GM19351 (cell line): ENCODE results near the gene TNFRSF1B.

Source experiments
- ATAC-seq: cut with Tn5 transposase; IDR thresholded peaks from one replicate; pipeline ENCODE4 v1.9.1; 2021; ENCODE audit warnings: mild to moderate bottlenecking, moderate library complexity; ENCODE audit not compliant: unreplicated experiment

The TNFRSF1B gene

GRCh38 chr1:12166834-12167492, at the start of gene TNFRSF1B:
Gene TNFRSF1B (plus strand): TSS chr1:12166991. CDS start chr1:12167092, 101 bp downstream.
- ATAC-seq, result peak; percentile 52

GRCh38 chr1:12121212-12122003, 45.4 kb upstream of the TNFRSF1B start:
- no peak for ATAC-seq

DNA sequence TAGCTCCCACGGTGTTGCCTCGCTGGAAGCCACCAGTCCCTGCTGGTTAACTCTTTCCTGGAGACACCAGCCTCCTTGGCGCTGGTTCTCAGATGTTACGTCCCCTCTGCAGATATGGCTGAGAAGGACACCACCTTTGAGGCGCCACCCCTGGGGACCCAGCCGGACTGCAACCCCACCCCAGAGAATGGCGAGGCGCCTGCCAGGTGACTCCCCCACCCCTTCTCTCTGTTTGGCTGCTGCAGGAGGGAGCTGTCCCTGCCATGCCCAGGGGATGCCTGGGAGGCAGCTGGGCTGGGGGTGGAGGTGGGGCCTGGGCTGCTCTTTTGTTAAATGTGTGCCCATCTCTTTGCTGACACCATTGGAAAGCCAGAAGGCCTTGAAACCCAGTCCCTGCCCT, 43.6 kb upstream of the TNFRSF1B start:
- no peak for ATAC-seq

- ATAC-seq, result no peak
Measured at GRCh38 chr1:12124693-12125421, 41.9 kb upstream of the TNFRSF1B start.

DNA sequence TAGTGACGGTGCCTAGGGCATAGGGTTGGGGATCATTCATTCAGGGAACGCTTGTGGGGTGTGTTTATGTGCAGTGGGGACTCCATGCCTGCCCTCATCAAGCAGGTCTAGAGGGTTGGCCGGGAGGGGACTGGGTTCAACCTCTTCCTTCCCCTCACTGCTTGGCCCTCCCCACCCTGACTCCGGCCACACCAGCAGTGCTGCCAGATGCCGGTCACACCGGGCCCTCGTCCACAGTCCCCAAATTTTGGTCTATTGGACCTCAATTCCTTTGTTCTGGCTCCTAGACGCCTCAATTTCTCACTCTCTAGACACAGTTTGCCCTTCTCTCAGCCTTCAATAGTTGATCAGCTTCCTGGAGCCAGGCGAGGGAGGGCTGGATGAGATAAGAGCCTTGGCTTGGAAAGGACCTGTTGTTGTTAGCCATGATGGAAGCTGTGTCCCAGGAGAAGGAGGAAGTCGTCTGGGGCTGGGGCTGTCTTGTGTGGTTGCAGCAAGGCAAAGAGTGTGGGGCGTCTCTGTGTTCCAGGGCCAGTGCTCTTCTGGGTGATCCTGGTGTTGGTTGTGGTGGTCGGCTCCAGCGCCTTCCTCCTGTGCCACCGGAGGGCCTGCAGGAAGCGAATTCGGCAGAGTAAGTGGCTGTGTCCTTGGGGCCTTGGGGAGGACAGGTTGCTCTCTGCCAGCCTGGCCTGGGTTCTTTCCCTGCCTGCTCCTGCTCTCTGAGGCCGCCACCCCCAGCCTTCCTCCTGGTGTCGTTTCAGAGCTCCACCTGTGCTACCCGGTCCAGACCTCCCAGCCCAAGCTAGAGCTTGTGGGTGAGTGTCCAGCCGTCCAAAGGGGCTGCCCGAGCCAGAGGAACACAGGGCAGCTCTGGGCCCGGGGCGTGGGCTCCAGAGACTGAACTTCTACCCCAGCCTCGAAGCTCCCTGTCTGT, 41.1 kb upstream of the TNFRSF1B start:
- ATAC-seq, result no peak

GRCh38 chr1:12126781-12127180, 40.0 kb upstream of the TNFRSF1B start:
- ATAC-seq, result no peak

GRCh38 chr1:12127206-12127810, 39.5 kb upstream of the TNFRSF1B start:
- no peak for ATAC-seq

DNA sequence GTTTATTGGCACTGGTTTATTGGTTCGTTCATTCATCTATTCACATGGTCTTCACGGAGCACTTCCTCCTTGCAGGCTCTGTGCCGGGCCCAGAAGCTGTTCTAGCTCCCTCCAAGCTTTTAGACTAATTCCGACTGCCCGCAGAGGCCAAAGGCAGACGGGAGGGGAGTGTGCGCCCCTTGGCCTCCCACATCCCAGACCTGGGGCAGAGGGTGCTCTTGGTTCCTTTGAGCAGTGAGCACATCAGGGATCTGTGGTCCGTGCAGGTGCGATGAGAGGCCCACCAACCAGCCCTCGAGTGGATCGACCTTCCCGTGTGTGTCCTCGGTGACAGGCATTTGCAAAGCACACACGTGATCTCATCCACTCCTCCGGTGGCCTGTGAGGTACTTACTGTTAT, 38.7 kb upstream of the TNFRSF1B start:
- ATAC-seq, result no peak

DNA sequence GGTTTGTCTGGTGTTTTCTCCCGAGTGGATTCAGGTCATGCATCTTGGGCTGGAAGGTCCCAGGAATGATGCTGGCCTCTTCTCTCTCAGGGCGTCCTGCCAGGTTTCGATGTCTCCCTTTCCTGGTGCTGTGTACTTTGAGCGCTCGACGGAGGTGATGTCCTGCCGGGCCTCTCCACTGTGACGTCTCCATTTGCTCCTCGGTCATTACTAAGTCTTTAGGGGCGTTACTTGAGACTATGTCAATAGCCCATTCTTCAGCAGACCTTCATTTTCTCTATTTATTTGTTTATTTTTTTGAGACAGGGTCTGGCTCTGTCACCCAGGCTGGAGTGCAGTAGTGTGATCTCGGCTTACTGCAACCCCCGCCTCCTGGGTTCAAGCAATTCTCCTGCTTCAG, 37.2 kb upstream of the TNFRSF1B start:
- ATAC-seq, result no peak

DNA sequence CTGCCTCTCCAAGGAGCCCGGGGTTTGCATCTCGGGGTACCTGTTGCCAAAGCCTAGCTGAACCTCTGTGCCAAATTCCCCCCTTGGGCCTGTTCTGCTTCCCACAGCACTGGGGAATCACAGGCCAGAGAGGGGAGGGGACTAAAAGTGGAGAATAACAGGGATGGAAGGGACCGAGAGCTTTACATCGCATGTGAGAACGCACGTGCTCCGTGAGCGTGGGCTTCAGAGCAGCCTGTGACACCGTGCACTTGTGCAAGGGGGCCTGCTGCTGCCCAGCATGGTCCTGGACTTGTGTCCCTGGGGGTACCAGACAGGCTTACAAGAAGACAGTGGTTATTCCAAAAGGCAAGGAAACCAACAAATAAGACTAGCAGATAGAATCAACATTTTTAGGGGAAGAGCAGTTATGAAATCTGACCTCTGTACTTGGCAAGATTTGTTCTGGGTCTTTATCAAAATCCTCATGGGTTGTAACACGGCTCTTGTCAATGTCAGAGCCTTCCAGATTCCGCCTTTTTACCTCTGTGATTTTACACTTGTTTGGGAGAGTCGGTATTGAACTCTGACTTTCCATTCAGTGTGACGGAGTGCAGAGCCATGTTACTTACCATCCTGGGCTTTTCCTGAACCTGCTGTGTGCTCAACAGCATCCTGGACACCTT, 36.2 kb upstream of the TNFRSF1B start:
- ATAC-seq, result no peak

DNA sequence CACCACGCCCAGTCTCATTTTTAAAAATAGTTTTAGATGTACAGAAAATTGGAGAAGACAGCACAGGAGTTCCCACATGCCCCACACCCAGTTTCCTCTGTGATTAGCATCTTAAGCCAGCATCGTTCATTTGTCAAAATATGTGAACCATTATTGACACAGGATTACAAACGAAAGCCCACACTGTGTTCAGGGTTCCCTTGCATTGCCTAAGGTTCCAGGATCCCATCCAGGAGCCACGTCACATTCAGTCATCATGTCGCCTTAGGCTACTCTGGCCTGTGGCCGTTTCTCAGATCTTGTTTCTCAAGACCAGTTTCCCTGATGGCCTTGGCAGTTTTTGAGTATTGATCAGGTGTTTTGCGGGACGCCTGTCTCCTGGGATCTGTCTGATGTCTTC, 34.7 kb upstream of the TNFRSF1B start:
- no peak for ATAC-seq

GRCh38 chr1:12134716-12135115, 32.1 kb upstream of the TNFRSF1B start:
- no peak for ATAC-seq

DNA sequence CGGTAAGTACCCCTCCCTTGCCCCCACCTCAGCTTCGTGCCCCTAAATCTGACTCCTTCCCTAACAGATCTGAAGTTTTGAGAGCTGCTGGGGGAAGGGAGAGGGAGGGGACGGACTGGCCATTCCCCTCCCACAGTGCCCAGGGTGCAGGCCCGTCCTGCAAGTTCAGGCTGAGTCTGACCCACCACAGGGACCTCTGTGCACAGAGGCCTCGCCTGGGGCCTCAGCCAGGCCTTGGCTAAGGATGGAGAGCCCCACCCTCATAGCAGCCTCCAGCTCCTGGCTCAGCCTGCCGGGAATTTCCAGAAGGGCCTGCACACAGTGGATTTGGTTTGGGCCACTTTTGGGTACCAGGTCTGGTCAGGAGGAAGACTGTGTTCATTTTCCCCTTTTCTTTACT, 31.2 kb upstream of the TNFRSF1B start:
- no peak for ATAC-seq

DNA sequence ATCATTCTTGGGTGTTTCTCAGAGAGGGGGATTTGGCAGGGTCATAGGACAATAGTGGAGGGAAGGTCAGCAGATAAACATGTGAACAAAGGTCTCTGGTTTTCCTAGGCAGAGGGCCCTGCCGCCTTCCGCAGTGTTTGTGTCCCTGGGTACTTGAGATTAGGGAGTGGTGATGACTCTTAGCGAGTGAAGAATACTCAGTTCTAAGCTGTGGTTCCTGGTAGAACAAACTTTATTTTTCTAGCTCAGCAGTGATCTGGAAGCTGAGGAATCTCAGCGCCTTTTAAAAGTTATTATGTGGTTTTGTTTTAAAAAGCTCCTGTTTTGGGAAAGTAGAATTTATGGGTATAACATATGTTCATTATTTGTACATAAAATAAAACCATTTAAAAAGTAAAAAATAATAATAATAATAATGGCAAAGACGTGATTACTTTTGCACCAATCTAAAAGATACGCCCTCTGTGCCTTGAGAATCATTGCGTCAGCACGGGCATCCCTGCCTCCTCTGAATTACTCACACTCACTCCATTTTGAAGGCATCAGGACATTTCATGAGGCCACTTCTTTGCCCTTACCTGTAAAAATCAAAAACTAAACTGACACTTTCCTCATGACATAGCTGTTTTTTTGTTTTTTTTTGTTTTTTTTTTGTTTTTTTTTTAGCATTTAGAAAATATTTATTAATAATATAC, 29.7 kb upstream of the TNFRSF1B start:
- ATAC-seq, result no peak

- ATAC-seq, result no peak
Measured at GRCh38 chr1:12138196-12139168, 28.3 kb upstream of the TNFRSF1B start.

DNA sequence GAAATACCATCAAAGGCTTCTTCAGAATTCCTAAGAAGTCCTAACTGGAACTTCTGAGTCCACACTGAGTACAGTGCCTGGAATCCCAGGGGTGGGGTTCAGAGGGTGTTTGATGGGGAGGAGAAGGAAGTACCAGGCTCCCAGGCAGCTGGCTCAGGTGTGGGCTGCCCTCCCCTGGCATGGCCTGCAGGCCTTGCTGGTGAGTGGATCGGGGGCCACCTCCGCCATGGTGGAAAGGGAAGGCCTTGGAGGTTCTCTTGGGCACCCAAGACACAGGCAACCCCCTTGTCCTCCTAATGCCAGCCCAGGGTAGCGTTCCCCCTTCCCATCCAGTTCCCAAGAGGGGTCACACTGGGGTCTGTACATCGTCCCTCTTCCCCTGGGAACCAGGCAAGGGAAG, 26.8 kb upstream of the TNFRSF1B start:
- ATAC-seq, result no peak

DNA sequence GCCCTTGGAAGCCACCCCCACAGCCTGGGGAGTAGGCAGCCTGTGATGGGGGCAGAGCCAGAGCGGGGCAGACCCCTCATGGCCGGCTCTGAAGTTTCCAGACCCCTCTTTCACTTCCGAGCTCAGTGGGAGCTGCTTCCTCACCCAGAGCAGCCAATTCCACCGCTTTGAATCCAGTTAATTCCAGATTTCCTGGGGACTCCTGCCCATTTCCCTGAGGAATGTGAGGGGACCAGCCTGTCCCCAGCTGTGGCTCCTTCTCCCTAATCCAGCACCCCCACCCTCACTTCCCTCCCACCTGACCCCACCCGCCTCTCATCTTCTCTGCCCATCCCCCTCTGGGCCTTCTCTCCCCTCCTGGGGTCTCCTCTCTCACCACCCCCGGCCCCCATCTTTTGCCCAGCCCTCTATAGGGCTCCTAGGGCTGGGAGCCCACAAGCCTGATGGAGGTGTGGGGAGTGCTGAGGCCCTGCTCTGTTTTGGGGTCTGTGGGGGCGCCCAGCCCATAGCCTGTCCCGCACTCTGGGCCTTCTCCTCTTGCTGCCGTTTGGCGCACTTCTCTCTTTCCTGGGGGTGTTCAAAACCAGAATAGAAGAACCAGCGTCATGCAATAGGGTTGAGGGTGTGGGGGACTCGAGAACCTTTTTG, 26.2 kb upstream of the TNFRSF1B start:
- ATAC-seq, result no peak
